ENCODE data around the gene ZBTB20. TPM values are rescaled to one million over a fixed set of nuclear protein-coding genes. Genes with fewer than 3 reads are reported as not detected.

Gene ZBTB20
- total and polyA plus RNA-seq, 3 experiments from 2014 or later: 6.3 to 25.6 (median 6.5) TPM

- CTCF ChIA-PET: no interaction called here
- Mint-ChIP-seq H3K36me3 (peaks cover 2 to 9% (median 3%) of the 10 kb centered on the region in 3 donors), H3K4me3 (no peak overlapping the region), H3K4me1 (no peaks in the 10 kb centered on the region), H3K27me3 (no peaks in the 10 kb centered on the region), H3K9me3 (no peaks in the 10 kb centered on the region), H3K27ac (no peak overlapping the region)
- Histone ChIP-seq H3K27ac (ENCODE audit: low read depth, low read length) (no peak overlapping the region), H3K27me3 (ENCODE audit: insufficient read depth, low read length, poor library complexity, severe bottlenecking) (no peaks in the 10 kb centered on the region), H3K4me1 (ENCODE audit: insufficient read depth, low read length) (no peaks in the 10 kb centered on the region), H3K36me3 (ENCODE audit: insufficient read depth, low read length) (no peaks in the 10 kb centered on the region), H3K9me3 (ENCODE audit: low read length) (no peaks in the 10 kb centered on the region), H3K4me3 (ENCODE audit: low read length) (no peak overlapping the region)
- POLR2A ChIA-PET: no interaction called here
- no peak for DNase-seq
These were observed 551.5 kb downstream of the ZBTB20 start for GRCh38 chr3:114595522-114596028.

- Histone ChIP-seq H3K27ac (ENCODE audit: low read depth, low read length) (no peak overlapping the region), H3K36me3 (ENCODE audit: insufficient read depth, low read length) (no peaks in the 10 kb centered on the region), H3K9me3 (ENCODE audit: low read length) (no peaks in the 10 kb centered on the region), H3K27me3 (ENCODE audit: insufficient read depth, low read length, poor library complexity, severe bottlenecking) (no peaks in the 10 kb centered on the region), H3K4me1 (ENCODE audit: insufficient read depth, low read length) (no peaks in the 10 kb centered on the region), H3K4me3 (ENCODE audit: low read length) (no peak overlapping the region)
- Mint-ChIP-seq H3K4me1 (peaks cover 2 to 12% (median 3%) of the 10 kb centered on the region in 3 donors), H3K27me3 (no peaks in the 10 kb centered on the region), H3K36me3 (peaks cover 2 to 13% (median 3%) of the 10 kb centered on the region in 3 donors), H3K9me3 (no peaks in the 10 kb centered on the region), H3K4me3 (no peak overlapping the region), H3K27ac (no peak overlapping the region)
- POLR2A ChIA-PET: no interaction called here
- DNase-seq: no peak
- CTCF ChIA-PET: interaction anchor here (1.1 kb wide), 1 partner anchor 24 kb away, joined by 3 read pairs; no protein-coding TSS in a partner anchor
These were observed 556.6 kb downstream of the ZBTB20 start for GRCh38 chr3:114590309-114591047.

GRCh38 chr3:114587986-114588385 is 559.1 kb downstream of the ZBTB20 start:
- peaks cover 2 to 8% (median 3%) of the 10 kb centered on the region in 3 donors for H3K36me3 Mint-ChIP-seq
- POLR2A ChIA-PET: no interaction called here

GRCh38 chr3:114586119-114586518 is 561.0 kb downstream of the ZBTB20 start:
- CTCF ChIA-PET: no interaction called here

More at GRCh38 chr3:114587986-114588385, 559.1 kb downstream of the ZBTB20 start:
- H3K9me3 ChIP-seq (ENCODE audit: low read length): no peaks in the 10 kb centered on the region
- no peak overlapping the region for H3K4me3 Mint-ChIP-seq
- no peak overlapping the region for H3K27ac ChIP-seq (ENCODE audit: low read depth, low read length)
- H3K4me3 ChIP-seq (ENCODE audit: low read length): no peak overlapping the region
- H3K9me3 Mint-ChIP-seq: no peaks in the 10 kb centered on the region
- H3K4me1 Mint-ChIP-seq: peaks cover 13 to 28% (median 15%) of the 10 kb centered on the region in 3 donors
- no peaks in the 10 kb centered on the region for H3K4me1 ChIP-seq (ENCODE audit: insufficient read depth, low read length)
- no peaks in the 10 kb centered on the region for H3K27me3 ChIP-seq (ENCODE audit: insufficient read depth, low read length, poor library complexity, severe bottlenecking)
- H3K36me3 ChIP-seq (ENCODE audit: insufficient read depth, low read length): no peaks in the 10 kb centered on the region
- CTCF ChIA-PET: no interaction called here
- peak overlapping the region in 1 of 8 donors; percentile 38 for H3K27ac Mint-ChIP-seq
- no peak for DNase-seq
- no peaks in the 10 kb centered on the region for H3K27me3 Mint-ChIP-seq

GRCh38 chr3:114585687-114586086 is 561.4 kb downstream of the ZBTB20 start:
- no peak overlapping the region for H3K27ac Mint-ChIP-seq
- peaks cover 2 to 9% (median 3%) of the 10 kb centered on the region in 3 donors for H3K36me3 Mint-ChIP-seq

More at GRCh38 chr3:114586119-114586518, 561.0 kb downstream of the ZBTB20 start:
- no peaks in the 10 kb centered on the region for H3K27me3 Mint-ChIP-seq
- H3K27ac ChIP-seq (ENCODE audit: low read depth, low read length): no peak overlapping the region
- no peak overlapping the region for H3K4me3 Mint-ChIP-seq
- DNase-seq: no peak
- POLR2A ChIA-PET: no interaction called here
- H3K36me3 Mint-ChIP-seq: peaks cover 2 to 9% (median 3%) of the 10 kb centered on the region in 3 donors
- no peak overlapping the region for H3K4me3 ChIP-seq (ENCODE audit: low read length)
- peaks cover 15 to 36% (median 15%) of the 10 kb centered on the region in 3 donors for H3K4me1 Mint-ChIP-seq
- H3K27ac Mint-ChIP-seq: no peak overlapping the region
- no peaks in the 10 kb centered on the region for H3K9me3 ChIP-seq (ENCODE audit: low read length)
- no peaks in the 10 kb centered on the region for H3K4me1 ChIP-seq (ENCODE audit: insufficient read depth, low read length)
- H3K27me3 ChIP-seq (ENCODE audit: insufficient read depth, low read length, poor library complexity, severe bottlenecking): no peaks in the 10 kb centered on the region
- no peaks in the 10 kb centered on the region for H3K36me3 ChIP-seq (ENCODE audit: insufficient read depth, low read length)
- no peaks in the 10 kb centered on the region for H3K9me3 Mint-ChIP-seq

GRCh38 chr3:114584734-114585371 is 562.2 kb downstream of the ZBTB20 start:
- no peaks in the 10 kb centered on the region for H3K27me3 ChIP-seq (ENCODE audit: insufficient read depth, low read length, poor library complexity, severe bottlenecking)
- peak overlapping the region in 1 of 8 donors; percentile 85 for H3K27ac Mint-ChIP-seq

More at GRCh38 chr3:114585687-114586086, 561.4 kb downstream of the ZBTB20 start:
- H3K27me3 Mint-ChIP-seq: no peaks in the 10 kb centered on the region
- H3K27me3 ChIP-seq (ENCODE audit: insufficient read depth, low read length, poor library complexity, severe bottlenecking): no peaks in the 10 kb centered on the region
- peaks cover 15 to 36% (median 15%) of the 10 kb centered on the region in 3 donors for H3K4me1 Mint-ChIP-seq
- no peak overlapping the region for H3K4me3 Mint-ChIP-seq
- no peaks in the 10 kb centered on the region for H3K4me1 ChIP-seq (ENCODE audit: insufficient read depth, low read length)
- H3K27ac ChIP-seq (ENCODE audit: low read depth, low read length): no peak overlapping the region
- ChIA-PET POLR2A (no interaction called here), CTCF (no interaction called here)
- DNase-seq: no peak
- H3K9me3 Mint-ChIP-seq: no peaks in the 10 kb centered on the region
- no peak overlapping the region for H3K4me3 ChIP-seq (ENCODE audit: low read length)
- H3K9me3 ChIP-seq (ENCODE audit: low read length): no peaks in the 10 kb centered on the region
- no peaks in the 10 kb centered on the region for H3K36me3 ChIP-seq (ENCODE audit: insufficient read depth, low read length)

GRCh38 chr3:114582929-114583328 is 564.2 kb downstream of the ZBTB20 start:
- H3K36me3 Mint-ChIP-seq: peaks cover 0 to 2% (median 0%) of the 10 kb centered on the region in 3 donors
- Histone ChIP-seq H3K4me3 (ENCODE audit: low read length) (no peak overlapping the region), H3K4me1 (ENCODE audit: insufficient read depth, low read length) (no peaks in the 10 kb centered on the region), H3K27me3 (ENCODE audit: insufficient read depth, low read length, poor library complexity, severe bottlenecking) (no peaks in the 10 kb centered on the region), H3K36me3 (ENCODE audit: insufficient read depth, low read length) (no peaks in the 10 kb centered on the region), H3K9me3 (ENCODE audit: low read length) (no peaks in the 10 kb centered on the region), H3K27ac (ENCODE audit: low read depth, low read length) (no peak overlapping the region)
- H3K9me3 Mint-ChIP-seq: no peaks in the 10 kb centered on the region
- H3K27ac Mint-ChIP-seq: no peak overlapping the region
- no peak overlapping the region for H3K4me3 Mint-ChIP-seq
- CTCF ChIA-PET: no interaction called here
- DNase-seq: no peak
- POLR2A ChIA-PET: no interaction called here
- no peaks in the 10 kb centered on the region for H3K27me3 Mint-ChIP-seq
- H3K4me1 Mint-ChIP-seq: peaks cover 15 to 33% (median 15%) of the 10 kb centered on the region in 3 donors

More at GRCh38 chr3:114584734-114585371, 562.2 kb downstream of the ZBTB20 start:
- H3K36me3 ChIP-seq (ENCODE audit: insufficient read depth, low read length): no peaks in the 10 kb centered on the region
- Mint-ChIP-seq H3K4me3 (peak overlapping the region in 1 of 7 donors; percentile 27), H3K4me1 (peaks cover 15 to 36% (median 15%) of the 10 kb centered on the region in 3 donors), H3K9me3 (no peaks in the 10 kb centered on the region), H3K27me3 (no peaks in the 10 kb centered on the region), H3K36me3 (peaks cover 2 to 7% (median 2%) of the 10 kb centered on the region in 3 donors)
- H3K9me3 ChIP-seq (ENCODE audit: low read length): no peaks in the 10 kb centered on the region
- no peaks in the 10 kb centered on the region for H3K4me1 ChIP-seq (ENCODE audit: insufficient read depth, low read length)
- H3K4me3 ChIP-seq (ENCODE audit: low read length): no peak overlapping the region
- no peak for DNase-seq
- CTCF ChIA-PET: no interaction called here
- no peak overlapping the region for H3K27ac ChIP-seq (ENCODE audit: low read depth, low read length)
- POLR2A ChIA-PET: no interaction called here
